ENCODE results near the gene VPS26C.

Gene VPS26C

DNA sequence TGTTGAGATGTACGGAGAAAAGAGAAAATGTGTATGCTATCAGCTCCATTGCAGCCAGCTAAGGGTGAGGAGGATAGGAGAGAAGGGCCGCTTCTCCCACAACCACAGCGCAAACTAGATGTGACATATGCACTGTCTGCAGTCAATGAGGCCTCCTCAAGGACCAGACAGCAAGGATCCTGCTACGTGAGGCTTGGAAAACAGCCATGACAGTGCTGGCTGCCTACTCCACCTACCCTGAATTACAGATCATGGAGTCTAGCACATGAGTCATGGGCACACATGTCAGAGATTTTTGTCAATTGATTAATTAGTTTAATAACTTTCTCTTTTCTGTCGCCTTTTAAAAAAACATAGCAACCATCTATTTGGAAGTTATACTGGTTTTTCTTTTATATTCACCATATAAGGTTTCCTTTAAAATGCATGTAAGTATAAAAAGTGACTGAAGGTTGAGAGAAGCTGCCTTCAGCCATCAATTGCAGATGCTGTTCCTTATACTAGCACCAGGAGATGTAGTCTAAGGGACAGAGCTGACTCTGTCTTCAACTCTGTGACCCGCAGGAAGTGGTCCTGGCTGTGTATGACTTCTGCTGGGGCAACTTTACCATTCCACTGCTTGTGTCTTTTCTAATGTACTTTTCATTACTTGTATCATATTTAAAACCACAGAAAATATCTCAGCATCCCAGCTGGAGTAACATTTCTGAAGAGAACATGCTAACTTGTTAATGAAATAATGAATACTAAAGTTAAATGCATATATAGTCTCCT, 3.1 kb downstream of the VPS26C start:
- DNase-seq, result no peak

DNA sequence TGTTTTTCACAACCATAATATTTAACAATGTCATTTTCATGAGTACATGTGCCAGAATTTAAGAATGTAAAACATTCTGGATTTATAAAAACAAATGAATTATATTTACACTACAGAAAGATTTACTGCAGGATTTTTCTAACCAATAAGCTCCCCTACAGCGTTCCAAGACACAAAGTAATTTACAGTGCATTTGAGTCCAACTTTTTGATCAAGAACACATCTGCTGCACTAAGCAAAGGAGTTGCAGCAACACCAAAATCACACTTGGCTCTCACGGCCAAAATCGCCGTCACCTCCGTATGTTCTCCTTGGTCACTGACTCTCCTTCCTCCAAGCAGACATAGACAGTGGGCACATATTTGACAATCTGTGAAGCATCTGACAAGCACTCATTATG, 7.7 kb downstream of the VPS26C start:
- DNase-seq, result no peak

DNA sequence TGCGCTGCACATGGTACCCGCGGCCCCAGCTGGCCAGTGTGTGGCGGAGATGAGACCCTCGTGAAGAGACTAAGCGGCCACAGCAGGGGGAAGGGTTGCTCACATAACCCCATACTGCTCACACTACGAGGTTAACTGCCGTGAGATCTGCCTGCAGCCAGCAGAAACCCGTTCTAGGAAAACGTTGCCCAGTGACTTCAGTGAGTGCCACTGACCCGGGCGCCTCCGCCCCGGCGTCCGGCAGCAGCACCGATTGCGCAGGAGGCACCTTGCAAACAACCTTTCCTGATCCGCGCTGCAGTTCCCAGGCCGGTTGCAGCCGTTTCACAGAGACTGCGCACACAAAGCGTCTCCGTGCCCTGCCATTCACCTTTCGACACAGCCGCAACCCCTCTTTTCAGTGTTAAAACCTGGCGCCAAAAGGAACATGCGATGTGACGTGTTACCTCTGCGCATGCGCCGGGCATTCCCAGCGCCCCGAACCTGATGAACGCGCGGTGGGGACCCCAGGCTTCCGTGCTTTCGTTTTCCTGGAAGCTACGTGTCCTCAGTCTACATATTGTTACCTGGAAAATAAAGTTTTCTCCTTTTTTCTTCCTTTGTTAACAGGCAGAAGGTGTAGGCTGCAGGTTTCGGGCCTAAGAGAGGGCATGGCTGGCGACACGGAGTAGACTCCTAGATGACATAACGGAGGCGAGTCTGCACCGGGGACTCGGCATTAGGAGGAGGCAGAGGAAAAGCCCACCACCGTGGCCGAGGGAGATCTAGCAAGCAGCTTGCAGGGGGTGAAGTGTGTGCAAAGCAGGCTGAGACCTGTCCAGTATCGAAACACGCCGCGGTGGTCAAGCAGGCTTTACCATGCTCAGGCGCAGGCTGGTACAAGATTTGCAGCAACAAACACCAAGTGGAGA, 8.9 kb downstream of the VPS26C start:
- DNase-seq, result peak; percentile 70

DNA sequence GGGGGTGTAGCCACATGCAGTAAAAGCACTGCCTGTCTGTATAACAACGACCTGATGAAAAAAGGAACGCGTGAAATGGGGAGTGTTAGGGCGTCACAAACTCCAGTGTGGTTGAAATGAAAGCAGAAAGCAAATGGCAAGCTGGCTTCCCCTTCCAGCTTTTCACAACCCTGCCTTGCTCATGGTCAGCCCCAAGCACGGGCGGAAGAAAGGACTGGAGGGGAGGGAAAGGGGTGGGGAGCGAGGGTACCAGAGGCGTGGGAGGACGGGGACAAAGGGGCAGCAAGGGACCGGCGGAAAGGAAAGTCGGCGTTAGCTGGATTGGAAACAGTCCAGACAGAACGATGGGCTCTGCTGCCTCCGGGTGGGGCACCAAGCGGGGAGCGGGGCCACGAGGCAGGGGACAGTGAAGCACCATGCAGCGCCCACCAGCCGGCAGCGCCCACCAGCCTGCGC, 9.6 kb downstream of the VPS26C start:
- DNase-seq, result no peak

DNA sequence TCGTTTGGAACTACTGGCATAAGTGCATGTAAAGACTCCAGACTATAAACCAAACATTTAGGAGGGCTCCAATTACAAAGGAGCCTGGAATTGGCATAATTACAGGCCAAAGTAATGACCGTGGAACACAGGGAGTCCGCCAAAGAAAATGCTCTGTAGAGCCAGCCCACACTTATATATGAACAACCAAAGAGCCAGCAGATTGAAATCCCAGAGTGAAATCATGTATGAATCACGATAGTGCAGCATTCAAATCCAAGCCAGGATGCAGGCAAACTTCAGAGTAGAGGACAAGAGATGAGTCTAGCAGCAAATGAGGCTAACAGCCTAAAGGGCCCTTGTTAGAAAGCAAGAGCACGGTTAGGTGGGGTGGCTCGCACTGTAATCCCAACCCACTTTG, 13.1 kb downstream of the VPS26C start:
- no peak for DNase-seq

DNA sequence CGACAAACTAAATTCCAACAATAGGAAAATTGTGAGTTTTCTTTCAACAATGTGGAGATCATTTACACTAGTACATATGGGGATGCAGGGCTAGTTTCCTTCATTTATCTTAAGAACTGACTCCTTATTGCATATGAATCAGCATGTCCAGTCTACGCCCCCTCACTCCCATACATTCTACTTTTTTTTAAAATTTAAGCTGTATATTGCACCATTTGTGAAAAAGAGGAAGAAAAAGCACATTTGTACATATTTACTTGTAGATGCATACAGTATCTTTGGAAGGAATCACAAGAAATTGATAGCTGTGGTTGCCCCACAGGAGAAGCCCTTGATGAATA, 15.9 kb downstream of the VPS26C start:
- no peak for DNase-seq

DNA sequence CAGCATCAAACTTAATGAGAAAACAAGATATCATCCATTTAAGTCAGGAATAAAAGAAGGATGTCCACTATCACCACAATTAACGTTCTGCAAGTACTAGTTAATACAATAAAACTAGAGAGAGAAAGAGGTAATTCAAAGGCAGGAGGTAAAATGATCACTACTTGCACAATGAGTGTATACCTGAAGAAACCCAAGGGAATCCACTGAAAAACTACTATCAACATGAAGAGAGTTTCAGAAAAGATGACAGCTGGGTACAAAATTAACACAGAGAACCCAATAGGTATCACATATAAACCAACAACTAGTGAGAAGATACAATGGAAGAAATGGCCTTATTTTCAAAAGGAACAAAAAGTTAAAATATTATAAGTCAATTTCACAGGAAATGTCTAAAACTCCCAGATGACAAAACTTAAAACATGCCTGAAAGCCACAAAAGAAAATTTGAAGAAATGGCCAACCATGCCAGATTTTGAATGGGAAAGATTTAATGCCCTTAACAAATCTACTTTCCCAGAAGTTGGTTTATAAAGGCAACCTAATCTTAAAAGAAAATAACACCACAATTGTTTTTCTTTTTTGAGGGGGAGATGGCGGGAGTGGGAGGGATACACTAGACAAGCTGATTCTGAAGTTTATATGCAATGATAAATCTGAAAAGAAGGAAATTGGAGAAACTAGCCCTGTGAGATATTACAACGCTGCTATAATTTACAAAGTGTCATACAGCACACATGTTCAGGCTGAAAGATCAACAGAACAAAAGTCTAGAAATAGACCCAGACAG, 17.8 kb downstream of the VPS26C start:
- DNase-seq, result no peak

DNA sequence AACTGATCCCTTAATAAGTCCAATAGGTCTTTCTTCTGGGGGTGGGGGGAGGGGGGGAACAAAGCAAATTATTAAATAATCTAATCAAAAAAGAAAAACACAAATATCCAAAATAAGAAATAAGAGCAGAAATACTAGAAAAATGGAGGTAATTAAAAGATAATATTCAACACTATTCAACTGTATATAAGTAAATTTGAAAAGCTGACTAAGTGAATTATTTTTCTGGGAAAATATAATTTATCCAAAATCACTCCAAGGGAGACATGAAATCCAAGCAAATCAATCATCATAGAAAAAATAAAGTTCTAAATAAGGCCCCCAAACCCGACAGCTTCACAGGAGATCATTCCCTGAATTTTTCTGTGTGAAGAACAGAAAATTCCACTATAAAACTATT, 18.8 kb downstream of the VPS26C start:
- DNase-seq, result no peak

DNA sequence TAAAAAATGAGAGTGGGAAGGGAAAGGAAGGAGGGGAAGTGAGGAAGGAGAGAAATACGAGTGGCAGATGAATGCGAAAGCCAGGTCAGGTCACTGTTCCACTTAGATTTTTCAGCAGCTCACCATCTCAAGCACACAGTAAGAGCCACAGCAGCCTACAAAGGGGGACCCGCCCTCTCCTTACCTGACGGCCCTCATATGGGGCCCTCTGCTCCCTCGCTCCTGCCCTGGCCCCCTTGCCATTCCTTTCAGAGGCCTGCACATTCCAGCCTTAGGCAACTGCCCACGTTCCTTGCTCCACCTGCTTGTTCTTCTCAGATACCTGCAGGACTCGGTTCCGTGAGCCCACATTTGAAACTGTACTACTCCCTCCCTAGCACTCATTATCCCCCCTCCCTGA, 22.0 kb downstream of the VPS26C start:
- DNase-seq, result no peak

DNA sequence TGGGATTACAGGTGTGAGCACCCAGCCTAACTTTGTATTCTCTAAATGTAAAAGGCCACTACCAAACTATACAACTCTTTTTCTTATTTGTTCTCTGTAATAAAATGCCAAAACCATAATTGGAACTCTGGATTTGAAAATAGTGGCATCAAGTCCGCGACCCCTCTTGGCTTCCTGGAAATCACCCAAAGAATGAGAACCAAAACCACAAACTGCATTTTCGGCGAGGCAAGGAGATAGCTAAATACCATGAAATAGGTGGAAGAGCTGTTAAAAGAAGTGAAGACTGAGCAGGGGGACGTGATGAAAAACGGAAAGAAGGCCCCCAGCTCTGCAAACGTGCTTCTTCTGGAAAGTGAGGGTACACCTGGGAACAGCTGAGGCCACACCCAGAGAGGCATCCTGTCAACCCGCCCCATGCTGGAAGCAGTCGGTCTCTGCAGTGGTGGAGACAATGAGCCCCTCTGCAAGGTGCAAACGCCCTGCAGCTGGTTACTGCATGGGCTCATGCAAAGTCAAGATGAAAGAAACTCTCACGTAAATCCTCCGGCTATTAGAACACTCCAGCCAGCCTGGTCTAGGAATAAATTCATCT, 22.5 kb downstream of the VPS26C start:
- DNase-seq, result no peak

DNA sequence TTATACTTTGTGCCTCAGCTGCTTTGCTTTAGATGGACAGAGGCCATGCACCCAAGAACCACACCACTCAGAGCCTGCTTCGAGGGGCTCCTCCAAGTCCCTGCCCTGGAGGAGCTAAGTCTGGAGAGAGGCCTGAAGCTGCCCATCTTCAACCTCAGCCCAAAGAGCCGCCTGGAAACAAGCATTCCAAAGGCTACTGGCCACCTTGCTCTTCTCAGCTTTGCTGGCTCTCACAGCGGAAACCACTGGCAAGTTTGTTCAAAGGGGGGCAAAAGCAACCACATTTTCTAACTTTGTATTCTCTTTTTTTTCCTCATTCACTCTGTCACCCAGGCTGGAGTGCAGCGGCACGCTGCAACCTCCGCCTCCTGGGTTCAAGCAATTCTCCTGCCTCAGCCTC, 23.2 kb downstream of the VPS26C start:
- DNase-seq, result no peak

DNA sequence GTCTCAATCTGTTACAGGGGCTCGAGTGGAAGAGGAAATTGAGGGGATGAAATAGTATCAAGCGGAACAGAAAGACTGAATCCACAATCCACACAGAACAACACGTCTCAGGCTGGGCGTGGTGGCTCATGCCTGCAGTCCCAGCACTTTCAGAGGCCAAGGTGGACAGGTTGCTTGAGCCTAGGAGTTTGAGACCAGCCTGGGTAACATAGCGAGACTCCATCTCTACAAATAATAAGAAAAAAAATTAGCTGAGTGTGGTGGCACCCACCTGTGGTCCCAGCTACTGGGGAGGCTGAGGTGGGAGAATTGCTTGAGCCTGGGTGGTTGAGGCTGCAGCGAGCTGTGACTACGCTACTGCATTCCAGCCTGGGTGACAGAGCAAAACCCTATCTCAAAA, 25.7 kb downstream of the VPS26C start:
- no peak for DNase-seq

DNA sequence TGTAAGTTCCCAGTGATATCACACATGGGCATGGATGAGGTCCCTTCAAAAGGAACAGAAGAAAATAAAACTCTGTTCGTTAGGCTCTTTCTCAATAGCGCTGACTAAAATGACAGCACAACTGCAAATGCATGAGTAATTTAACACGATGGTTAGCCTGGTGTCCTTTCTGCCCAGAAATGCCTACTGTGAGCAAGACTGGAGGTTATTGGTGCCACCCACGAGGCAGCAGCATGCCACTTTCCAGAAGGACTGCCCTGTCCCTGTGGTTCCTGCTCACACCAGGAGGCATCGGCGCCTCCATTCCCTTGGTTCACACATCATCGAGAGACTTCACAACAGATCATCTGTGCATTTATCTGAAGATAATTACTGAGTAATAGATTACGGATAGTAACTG, 26.2 kb downstream of the VPS26C start:
- DNase-seq, result no peak

DNA sequence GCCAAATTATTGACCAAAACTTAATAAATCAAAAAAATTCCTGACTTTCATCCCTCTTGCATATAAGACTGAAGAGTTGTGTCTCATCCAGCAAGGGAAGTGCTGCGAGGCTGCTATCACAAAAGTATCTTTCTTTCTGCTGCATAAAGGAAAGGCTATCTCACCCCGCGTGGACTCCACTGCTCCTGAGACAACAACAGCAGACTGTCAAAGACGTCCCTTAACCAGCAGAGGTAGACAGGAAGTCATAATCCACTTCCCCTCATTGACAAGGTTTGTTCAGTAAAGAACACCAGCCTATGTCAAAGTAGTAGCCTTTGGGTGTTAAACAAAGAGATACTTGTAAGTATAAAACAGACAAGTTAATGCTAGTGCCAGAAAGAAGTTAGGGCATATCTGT, 29.4 kb downstream of the VPS26C start:
- DNase-seq, result no peak

DNA sequence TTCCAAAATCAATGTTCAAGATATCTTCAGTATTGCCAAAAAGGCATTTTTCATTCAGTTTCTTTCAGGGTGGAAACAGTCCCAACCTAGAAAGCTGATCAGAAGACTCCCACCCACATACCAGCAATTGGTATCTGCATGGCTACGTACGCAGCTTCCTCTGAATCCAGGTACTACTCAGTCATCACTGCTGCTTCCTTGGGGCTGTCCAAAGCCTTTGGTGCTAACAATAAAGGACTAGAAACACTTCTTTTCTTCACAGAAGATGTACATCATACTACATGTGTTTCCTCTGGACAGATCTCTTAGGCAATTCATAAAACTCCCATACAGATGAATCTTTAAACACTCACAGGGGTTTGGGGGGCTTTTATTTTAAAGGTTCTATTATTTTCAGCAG, 29.8 kb downstream of the VPS26C start:
- no peak for DNase-seq

DNA sequence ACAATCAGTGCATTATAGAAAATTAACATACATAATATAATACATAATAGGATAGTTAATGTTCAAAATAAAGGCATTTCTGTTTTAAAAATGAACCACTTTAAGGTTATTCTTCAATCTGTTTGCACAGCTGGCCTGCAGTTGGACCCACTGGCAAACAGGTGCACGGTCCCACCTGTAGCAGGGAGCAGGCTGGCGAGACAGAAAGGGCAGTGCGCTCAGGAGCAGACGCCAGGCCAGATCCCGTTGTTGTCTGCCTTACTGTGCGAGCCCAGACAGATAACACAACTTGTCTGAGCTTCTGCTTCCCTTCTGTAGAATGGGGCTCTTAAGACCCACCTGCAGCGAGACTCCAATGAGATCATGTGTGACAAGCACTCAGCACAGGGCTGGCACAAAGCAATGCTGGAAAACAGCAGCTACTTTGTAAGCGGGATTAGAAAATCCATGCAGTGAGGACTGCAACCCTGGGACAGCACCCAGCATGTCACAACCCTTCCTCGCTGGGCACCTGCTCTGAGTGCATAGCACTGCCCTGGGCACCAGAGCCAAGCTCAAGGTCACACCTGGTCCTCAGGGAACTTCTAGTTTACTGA, 33.5 kb downstream of the VPS26C start:
- DNase-seq, result no peak

DNA sequence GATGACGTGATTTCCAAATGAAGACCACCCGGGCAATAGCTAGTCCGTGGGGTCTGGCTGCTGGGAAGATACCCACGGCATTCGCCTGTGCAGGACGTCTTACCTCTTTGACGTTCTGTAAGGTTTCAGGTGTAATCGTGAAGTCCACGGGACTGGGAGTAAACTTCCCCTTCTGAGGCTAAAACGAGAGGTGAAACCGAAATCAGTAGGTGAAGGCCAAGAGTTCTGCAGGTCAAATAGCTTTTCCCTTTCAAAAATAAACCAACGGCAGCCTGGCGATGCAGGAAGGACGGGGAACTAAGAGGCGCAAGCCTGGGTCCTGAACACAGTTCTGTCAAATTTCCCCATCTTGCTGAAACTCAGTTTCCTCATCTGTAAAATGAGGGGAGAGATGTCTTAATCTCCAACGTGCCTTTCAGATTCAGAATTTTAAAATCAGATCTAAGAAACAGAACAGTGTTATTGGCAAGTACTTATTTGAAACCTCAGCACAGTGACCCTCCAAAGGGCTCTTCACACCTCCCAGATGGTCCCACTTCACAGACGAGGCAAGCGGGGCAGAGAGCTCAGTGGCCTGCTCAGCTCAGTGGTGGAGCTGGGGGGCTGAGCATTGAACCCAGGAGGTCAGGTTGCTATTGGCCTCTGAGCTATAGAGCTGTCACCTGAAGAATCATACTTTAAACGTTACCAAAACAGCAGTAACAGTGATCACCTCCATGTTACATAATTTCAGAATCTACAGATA, 34.7 kb downstream of the VPS26C start:
- DNase-seq, result no peak

DNA sequence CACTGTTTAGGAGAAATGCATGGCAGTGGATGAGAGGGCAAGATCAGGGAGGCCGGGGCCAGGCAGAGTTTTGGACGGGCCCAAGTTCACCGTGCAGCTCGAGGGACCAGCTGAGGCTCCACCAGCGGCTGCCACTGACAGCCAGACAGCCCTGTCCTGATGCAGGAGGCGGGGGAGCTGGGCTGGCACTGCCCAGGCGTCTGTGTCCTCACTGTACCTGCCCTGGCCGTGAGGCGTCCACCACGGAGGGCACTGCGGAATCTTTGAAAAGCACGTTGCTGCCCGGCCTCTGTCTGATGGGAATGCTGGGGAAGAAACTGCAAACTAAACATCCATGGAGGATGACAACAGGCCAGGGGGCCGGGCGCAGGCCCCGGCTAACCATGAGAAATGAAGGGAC, 35.5 kb downstream of the VPS26C start:
- no peak for DNase-seq

DNA sequence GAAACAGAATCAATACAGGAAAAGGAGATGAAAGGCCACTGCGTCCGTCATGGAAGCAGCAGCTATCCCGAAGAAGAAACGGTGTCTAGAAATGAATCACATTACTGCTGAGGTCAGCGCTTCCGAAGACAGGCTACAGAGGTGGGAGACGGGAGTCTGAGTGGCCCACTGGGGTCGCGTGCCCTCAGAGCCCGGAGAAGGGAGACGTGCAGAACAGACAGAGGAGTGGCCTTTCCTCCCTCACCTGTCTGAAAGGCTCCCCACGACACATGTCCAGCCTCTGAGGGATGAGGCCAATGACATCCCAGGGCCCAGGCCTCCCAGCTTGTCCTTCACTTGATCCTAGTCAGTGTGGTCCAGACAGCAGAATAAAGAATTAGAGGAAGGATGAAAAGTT, 35.9 kb downstream of the VPS26C start:
- DNase-seq, result no peak

DNA sequence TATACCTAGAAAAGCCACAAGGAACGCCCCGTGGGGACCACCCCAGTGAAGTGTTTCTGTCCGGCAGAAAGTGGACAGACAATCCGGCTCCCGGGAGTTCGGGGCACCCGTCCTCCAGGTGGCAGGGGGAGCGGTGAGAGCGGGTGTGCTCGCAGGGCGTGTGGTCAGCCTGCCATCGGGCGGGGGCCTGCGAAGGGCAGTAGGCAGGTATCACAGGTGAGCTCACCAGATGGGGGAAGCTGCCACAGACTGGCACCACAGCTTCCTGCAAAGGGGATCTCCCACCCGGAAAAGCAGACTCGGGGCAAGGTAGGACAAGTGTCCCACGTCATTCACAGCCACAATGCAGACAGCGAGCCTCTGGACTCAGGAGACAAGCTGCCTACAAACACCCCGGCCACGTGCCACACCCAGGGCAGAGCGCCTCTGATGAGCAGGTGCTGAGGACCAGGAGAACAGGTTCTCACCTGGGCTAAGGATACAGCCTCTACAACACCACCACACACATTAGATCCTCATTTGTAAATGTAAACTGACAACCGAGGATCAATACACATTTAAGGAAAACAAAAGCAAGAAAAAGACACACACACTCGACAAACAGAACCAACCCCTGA, 36.4 kb downstream of the VPS26C start:
- no peak for DNase-seq

DNA sequence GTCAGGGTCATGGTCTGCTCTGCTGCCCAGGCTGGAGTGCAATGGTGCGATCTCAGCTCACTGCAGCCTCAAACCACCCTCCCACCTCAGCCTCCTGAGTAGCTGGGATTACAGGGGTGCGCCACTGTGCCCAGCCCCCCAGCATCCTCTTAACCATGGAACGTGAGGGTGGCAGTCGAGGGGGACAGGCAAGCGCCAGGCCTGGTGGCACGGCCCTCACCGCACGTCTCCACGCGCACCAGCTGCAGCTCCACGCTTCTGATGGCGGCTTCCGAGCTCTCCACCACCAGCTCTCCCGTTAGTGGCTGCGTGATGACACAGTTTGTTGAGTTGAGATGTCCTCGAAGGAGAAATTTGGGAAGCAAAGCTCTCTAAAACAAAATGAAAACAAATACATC, 39.1 kb downstream of the VPS26C start:
- DNase-seq, result no peak

Data from NCI-H2171 (cell line).